Panc1 (cell line): ENCODE results near the gene SNAP23. TPM values are rescaled to one million over a fixed set of nuclear protein-coding genes. Genes with fewer than 3 reads are reported as not detected.

Experiments used
- ATAC-seq: fragments of 200-7000 bp; cut with Tn5 transposase; 2 replicates; pipeline ENCODE4 v1.9.1; 2020; ENCODE audit warnings: mild to moderate bottlenecking, moderate library complexity
- BruUV-seq: library from RNA; stranded (reverse); fragments of 400-500 nt; replicated peaks from 2 replicates; lab custom pipeline; 2021; lab: Mats Ljungman, UMichigan
- CTCF ChIA-PET: fragments of 300-600 bp; sonication (Branson Sonifier 250); formaldehyde crosslinking; loops from one replicate; lab custom pipeline; 2022; ENCODE audit warnings: antibody characterized with exemption; lab: Charles Lee
- POLR2A ChIA-PET: fragments of 300-600 bp; sonication (Branson Sonifier 250); formaldehyde crosslinking; loops from one replicate; lab custom pipeline; 2022; ENCODE audit warnings: antibody characterized with exemption; lab: Charles Lee
- DNase-seq: peaks from one replicate; pipeline ENCODE4 v3.0.0-alpha.2; 2010; ENCODE audit warnings: low read depth, low spot score
- H3K27ac ChIP-seq: 2 replicates; pipeline ENCODE4 v1.5.1; 2011; ENCODE audit warnings: mild to moderate bottlenecking, low read length, inconsistent platforms
- H3K27me3 ChIP-seq: fragments of 200-500 bp; sonication (Bioruptor generic); 2 replicates; pipeline ENCODE4 v1.6.0; 2014; ENCODE audit warnings: low read length, inconsistent platforms; ENCODE audit not compliant: control insufficient read depth, insufficient read depth
- H3K36me3 ChIP-seq: fragments of 200-500 bp; sonication (Bioruptor generic); 2 replicates; pipeline ENCODE4 v1.5.1; 2014; ENCODE audit warnings: inconsistent platforms, mild to moderate bottlenecking, low read length, moderate library complexity; ENCODE audit not compliant: control insufficient read depth, insufficient read depth
- H3K4me1 ChIP-seq: 2 replicates; pipeline ENCODE4 v1.5.1; 2011; ENCODE audit warnings: inconsistent platforms, mild to moderate bottlenecking, low read length, moderate library complexity; ENCODE audit not compliant: control insufficient read depth, insufficient read depth
- H3K4me3 ChIP-seq, 2 experiments: 2 replicates each; pipeline ENCODE4 v1.5.1; 2011 to 2012; ENCODE audit warnings: low read depth in 2 of 2, low read length in 2 of 2, mild to moderate bottlenecking in 2 of 2, inconsistent platforms in 1 of 2, moderate library complexity in 1 of 2
- H3K9me3 ChIP-seq: fragments of 200-500 bp; sonication (Bioruptor generic); 2 replicates; pipeline ENCODE4 v1.5.1; 2014; ENCODE audit warnings: low read depth, mild to moderate bottlenecking, inconsistent platforms, low read length, moderate library complexity; ENCODE audit not compliant: control insufficient read depth, insufficient read depth
- POLR2AphosphoS5 ChIP-seq: IDR thresholded peaks from 2 replicates; pipeline ENCODE4 v1.6.1; 2012; ENCODE audit warnings: mild to moderate bottlenecking, low read depth, low read length, moderate library complexity
- SIN3A ChIP-seq: IDR thresholded peaks from 2 replicates; pipeline ENCODE4 v1.6.1; 2012; ENCODE audit warnings: low read depth, mild to moderate bottlenecking, low read length, moderate library complexity, borderline replicate concordance; ENCODE audit not compliant: insufficient read depth
- TCF7L2 ChIP-seq: IDR thresholded peaks from 2 replicates; pipeline ENCODE4 v1.6.1; 2011; ENCODE audit warnings: mild to moderate bottlenecking, low read depth, low read length, inconsistent platforms
- in situ Hi-C: cut with HindIII; loops from 2 replicates; pipeline ENCODE4 v1.10.0; 2016; ENCODE audit warnings: low sequenced_read_pairs, low pct_unique_long_range_greater_than_20kb
- intact Hi-C: fragments of 100-400 bp; cut with micrococcal nuclease; formaldehyde crosslinking; loops from one replicate; pipeline ENCODE4 v1.10.0; 2022; ENCODE audit not compliant: unreplicated experiment
- total RNA-seq: library from RNA; stranded (reverse); gene quantifications from one replicate; pipeline ENCODE4 v1.2.1, GENCODE V29; 2021; ENCODE audit not compliant: unreplicated experiment
- TF ChIP-seq, protein P1 (sequence below): fragments of 450-650 bp; IDR thresholded peaks from 2 replicates; pipeline ENCODE4 v1.5.1; 2017; ENCODE audit warnings: mild to moderate bottlenecking
- TF ChIP-seq, protein P2 (sequence below), 2 experiments: IDR thresholded peaks; 2 replicates each; pipeline ENCODE4 v1.6.1; 2011 to 2012; ENCODE audit warnings: low read depth in 2 of 2, control low read depth in 1 of 2, low read length in 1 of 2, mild to moderate bottlenecking in 1 of 2, moderate library complexity in 1 of 2; ENCODE audit not compliant: insufficient read depth in 1 of 2

The SNAP23 gene
- total RNA-seq, 1 experiment from 2014 or later, result 48.9 TPM

DNA sequence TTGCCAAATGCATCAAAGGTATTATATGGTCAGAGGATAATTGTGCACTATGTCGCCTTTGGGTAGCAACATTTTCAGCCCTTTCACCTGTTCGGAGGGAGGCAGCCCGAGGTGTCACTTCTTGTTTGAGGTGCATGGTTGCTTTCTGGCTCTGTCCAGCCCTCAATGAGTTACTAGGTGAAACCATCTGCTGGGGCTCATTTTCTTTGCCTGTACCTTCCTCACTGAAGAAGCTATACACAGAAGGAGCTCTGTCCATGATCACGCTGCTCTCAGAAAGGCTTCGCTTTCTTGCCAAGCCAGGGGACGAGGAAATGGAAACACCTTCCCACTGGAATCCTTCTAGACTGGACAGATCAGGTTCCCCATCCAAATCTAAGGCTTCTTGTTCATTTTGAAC is 47.2 kb upstream of the SNAP23 start:
- BruUV-seq, result no TSS peak
- CTCF ChIA-PET, result no interaction called here
- no peaks in the 10 kb centered on the region for H3K4me1 ChIP-seq
- H3K27me3 ChIP-seq, result no peaks in the 10 kb centered on the region
- POLR2A ChIA-PET, result no interaction called here
- H3K9me3 ChIP-seq, result no peaks in the 10 kb centered on the region
- no peak for DNase-seq
- in situ Hi-C loops (no loop called here), intact Hi-C loops (no loop called here)
- no peak overlapping the region for H3K27ac ChIP-seq
- H3K36me3 ChIP-seq, result no peaks in the 10 kb centered on the region
- no peak for ATAC-seq
- no peak overlapping the region for H3K4me3 ChIP-seq
- no peak for TF ChIP-seq SIN3A
- TF ChIP-seq, protein P1, sequence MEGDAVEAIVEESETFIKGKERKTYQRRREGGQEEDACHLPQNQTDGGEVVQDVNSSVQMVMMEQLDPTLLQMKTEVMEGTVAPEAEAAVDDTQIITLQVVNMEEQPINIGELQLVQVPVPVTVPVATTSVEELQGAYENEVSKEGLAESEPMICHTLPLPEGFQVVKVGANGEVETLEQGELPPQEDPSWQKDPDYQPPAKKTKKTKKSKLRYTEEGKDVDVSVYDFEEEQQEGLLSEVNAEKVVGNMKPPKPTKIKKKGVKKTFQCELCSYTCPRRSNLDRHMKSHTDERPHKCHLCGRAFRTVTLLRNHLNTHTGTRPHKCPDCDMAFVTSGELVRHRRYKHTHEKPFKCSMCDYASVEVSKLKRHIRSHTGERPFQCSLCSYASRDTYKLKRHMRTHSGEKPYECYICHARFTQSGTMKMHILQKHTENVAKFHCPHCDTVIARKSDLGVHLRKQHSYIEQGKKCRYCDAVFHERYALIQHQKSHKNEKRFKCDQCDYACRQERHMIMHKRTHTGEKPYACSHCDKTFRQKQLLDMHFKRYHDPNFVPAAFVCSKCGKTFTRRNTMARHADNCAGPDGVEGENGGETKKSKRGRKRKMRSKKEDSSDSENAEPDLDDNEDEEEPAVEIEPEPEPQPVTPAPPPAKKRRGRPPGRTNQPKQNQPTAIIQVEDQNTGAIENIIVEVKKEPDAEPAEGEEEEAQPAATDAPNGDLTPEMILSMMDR, result no peak
- TF ChIP-seq POLR2AphosphoS5, result no peak
- TF ChIP-seq, protein P2, sequence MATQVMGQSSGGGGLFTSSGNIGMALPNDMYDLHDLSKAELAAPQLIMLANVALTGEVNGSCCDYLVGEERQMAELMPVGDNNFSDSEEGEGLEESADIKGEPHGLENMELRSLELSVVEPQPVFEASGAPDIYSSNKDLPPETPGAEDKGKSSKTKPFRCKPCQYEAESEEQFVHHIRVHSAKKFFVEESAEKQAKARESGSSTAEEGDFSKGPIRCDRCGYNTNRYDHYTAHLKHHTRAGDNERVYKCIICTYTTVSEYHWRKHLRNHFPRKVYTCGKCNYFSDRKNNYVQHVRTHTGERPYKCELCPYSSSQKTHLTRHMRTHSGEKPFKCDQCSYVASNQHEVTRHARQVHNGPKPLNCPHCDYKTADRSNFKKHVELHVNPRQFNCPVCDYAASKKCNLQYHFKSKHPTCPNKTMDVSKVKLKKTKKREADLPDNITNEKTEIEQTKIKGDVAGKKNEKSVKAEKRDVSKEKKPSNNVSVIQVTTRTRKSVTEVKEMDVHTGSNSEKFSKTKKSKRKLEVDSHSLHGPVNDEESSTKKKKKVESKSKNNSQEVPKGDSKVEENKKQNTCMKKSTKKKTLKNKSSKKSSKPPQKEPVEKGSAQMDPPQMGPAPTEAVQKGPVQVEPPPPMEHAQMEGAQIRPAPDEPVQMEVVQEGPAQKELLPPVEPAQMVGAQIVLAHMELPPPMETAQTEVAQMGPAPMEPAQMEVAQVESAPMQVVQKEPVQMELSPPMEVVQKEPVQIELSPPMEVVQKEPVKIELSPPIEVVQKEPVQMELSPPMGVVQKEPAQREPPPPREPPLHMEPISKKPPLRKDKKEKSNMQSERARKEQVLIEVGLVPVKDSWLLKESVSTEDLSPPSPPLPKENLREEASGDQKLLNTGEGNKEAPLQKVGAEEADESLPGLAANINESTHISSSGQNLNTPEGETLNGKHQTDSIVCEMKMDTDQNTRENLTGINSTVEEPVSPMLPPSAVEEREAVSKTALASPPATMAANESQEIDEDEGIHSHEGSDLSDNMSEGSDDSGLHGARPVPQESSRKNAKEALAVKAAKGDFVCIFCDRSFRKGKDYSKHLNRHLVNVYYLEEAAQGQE (IDR thresholded peaks at IDR 0.05; ENCODE audit: insufficient read depth in 1 of 2, low read depth in 2 of 2, low read length in 1 of 2), result no peak

DNA sequence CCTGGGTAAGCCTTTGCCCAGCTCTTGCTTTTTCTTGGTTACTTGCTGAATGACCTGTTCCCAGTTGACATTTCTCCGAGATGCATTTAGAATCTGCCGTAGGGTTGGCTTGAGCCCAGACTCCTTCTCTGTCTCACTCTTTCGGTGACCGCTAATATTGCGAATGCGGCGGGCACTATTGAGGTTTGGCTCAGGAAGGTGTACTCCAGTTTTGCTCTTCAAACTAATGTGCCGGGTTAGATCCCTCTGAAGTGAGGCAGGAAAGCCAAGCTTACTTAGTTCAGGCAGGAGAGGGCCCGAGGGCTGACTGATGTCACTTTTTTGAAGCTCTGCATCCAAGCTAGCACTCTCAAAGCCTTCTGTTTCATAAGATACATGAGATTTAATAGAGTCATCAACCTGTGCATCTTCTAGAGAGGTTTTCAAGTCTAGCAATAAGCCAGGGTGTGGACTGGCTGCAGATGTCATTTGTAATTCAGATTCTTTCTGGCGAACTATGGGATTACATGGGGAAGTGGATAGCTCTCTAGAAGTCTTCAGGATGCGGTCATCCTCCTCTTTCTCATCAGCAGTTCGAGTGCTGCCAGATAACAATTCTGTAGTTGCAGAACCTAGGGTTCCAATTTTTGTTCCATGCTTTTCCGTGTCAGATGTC is 45.5 kb upstream of the SNAP23 start:
- TF ChIP-seq, protein P1, result no peak
- TF ChIP-seq SIN3A, result no peak
- no peak for TF ChIP-seq TCF7L2
- TF ChIP-seq POLR2AphosphoS5, result no peak
- TF ChIP-seq, protein P2 (IDR thresholded peaks at IDR 0.05; ENCODE audit: insufficient read depth in 1 of 2, low read depth in 2 of 2, low read length in 1 of 2), result no peak
- intact Hi-C loops, result no loop called here
- no peak for DNase-seq
- no peak for ATAC-seq
- no peaks in the 10 kb centered on the region for H3K4me1 ChIP-seq
- H3K27me3 ChIP-seq, result no peaks in the 10 kb centered on the region
- POLR2A ChIA-PET, result no interaction called here
- CTCF ChIA-PET, result no interaction called here
- no peak overlapping the region for H3K4me3 ChIP-seq
- H3K27ac ChIP-seq, result no peak overlapping the region
- BruUV-seq, result no TSS peak
- no peaks in the 10 kb centered on the region for H3K36me3 ChIP-seq
- H3K9me3 ChIP-seq, result no peaks in the 10 kb centered on the region
- in situ Hi-C loops, result no loop called here
